Stimulated activated CD4-positive, alpha-beta T cell treated with anti-CD3 and anti-CD28 coated beads, TNF-alpha, amount 100 ng/mL, for 1 hour (primary cell): ENCODE measurements around the gene COL23A1.

Source experiments
- DNase-seq, 3 donors: peaks; one replicate each; pipeline ENCODE4 v3.0.0-alpha.2; 2020; ENCODE audit warnings: low read depth in 3 of 3, low spot score in 1 of 3

Gene COL23A1

DNA sequence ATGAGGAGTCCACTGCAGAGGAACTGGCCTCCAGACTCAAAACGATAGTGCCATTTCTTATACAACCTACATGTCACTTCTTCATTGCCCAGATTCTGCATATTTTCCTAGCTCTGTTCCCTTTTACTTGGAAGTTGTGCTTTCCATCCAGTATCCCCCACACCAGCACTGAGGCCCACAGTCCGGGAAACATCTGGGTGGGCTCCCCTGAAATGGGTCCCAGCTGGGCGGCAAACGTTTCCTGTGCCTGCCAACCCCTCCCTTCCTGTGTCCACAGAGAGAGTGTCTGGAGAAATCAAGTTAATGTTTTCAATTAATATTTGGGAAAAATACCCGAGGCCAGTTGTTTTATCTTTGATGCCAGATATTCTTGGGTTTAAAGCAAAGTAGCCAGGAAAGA is 111.8 kb downstream of the COL23A1 start:
- DNase-seq = no peak

DNA sequence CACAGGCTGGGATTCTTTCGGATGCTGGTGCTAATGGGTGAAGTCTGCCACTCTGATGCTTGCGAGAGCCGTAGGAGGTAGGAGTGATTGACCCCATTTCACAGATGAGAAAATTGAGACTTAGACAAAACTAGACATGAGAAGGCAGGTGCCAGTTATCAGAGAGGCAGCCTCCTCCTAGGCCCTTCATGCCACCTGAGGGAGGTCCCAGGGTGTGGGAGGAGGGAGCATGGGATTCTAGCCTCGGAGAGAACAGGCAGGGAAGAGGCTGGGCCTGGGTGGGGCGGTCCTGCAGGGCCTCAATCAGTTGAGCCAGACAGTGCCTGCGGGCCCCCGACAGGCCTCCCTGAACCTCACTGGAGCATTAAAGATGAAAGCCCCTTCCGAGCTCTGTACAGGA is 112.4 kb downstream of the COL23A1 start:
- DNase-seq = no peak

DNA sequence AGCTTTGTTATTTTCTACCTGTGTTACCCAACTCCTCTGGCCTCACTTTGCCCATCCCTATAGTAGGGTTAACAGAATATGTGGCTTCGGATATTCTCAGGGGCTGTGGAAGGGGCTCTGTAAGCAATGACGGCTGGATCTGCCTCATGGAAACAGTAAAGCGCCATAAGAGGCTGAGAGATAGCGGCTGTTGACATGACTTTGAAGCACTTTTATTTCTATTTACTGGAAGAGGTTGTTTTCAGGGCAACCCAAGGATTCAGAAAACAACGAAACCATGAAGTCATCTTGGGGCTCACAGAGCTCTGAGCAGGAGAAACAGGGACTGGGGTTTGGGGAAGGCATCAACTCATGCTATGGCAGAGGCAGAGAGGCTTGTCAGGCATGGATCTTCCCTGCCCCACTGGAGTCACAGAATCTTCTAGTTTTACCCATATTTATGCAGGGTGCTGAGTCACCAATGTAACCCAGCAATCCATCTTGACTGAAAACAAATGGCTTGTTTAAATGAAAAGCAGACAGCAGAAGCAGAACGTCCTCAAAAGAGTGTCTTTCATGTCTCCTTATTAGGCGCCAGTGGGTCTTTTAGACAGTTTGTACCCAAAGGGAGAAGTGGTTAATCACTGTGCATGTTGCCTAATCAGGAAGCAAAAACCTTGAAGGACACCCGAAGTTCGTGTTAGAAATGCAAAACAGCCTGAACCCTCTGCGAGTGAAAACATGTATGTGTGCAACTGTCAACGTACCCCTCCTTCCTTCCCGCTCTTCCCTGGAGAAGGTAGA is 113.0 kb downstream of the COL23A1 start:
- no peak for DNase-seq

DNA sequence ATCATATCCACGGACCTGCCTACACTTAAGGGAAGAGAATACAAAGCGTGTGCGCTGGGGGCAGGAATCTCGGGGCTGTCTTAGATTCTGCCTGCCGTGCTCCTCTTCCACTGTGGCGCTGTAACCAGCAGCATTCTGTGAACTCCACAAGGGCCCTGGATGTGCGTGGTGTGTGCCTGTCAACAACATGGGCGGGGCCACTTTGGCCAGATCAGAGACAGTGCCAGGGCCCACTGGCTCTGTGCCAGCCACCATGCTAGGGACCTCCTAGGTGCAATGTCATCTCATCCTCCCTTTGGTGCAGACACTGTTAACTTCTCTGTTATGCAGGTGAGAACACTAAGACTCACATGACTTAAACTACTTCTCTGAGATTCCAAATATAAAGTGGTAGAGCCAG is 113.7 kb downstream of the COL23A1 start:
- DNase-seq = no peak

DNA sequence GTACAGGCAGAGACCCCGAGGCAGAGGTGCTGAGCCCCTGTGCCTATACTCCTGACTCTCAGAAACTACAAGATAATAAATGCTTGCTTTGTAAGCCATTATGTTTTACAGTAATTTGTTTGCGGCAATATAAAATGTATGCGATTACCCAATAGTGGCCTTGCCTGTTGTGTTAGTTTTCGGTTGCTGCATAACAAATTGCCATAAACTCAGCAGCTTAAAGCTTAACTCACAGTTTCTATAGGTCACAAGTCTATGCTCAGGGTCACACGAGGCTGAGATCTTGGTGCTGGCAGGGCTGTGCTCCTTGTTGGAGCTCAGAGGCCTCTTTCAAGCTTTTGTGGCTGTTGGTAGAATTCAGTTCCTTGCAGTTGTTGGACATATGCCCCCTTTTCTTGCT is 114.8 kb downstream of the COL23A1 start:
- DNase-seq = no peak

DNA sequence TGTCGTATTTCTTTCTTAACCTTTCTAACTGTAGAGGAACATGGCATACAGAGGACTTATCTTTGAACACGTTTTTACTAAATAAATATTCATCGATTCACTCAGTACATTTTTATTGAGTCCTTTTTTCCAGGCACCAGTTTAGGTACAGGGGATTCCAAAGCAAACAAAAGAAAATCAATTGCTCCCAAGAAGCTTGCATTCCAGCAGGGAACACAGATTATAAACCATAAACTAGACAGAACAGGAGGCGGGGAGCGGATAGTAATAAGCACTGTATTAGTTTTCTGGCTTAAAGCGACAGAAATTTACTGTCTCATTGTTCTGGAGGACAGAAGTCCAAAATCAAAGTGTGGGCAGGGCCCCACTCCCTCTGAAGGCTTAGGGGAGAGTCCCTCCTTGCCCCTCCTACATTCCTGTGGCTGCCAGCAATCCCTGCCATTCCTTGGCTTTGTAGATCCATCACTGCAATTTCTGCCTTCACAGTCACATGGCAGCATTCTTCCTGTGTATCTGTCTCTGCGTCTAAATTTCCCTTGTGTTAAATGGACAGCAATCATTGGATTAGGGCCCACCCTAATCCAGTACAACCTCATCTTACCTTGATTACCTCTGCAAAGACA is 115.5 kb downstream of the COL23A1 start:
- no peak for DNase-seq

DNA sequence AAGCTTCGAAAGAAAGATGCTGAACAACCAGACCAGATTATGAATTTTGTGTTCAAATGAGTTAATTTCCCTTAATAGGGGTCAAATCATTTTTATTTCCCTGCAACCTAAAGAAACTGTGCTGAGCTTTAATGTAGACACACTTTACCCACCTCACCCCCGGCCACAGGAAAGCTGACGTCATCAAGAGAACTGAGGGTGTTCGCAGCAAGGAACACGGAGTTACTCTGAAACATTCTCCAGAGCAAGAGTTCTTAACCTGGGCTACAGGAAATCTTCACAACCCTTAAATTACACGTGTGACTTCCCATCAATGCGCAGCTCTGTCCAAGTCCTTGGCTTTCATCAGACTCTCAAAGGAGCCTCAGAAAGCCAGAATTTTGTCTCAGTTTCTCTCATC is 116.3 kb downstream of the COL23A1 start:
- DNase-seq = no peak

DNA sequence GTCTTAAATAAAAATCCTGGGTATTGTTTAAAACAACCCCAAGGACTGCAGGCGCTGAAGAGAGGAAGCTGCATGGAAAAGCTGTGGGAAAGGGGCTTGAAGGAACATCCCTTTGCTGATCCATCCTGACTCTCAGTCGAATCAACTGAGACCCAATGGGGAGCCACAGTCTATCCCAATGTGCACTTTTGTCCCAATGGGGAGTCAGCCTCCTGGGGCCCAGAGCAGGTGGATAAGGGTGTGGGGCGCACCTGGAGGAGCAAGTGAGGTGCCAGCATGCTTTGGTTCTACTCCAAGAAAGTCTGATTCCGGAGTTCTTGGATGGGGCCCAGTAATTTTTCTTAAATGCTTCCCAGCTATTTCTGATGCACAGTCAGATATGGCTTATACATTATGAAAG is 118.1 kb downstream of the COL23A1 start:
- no peak for DNase-seq

DNA sequence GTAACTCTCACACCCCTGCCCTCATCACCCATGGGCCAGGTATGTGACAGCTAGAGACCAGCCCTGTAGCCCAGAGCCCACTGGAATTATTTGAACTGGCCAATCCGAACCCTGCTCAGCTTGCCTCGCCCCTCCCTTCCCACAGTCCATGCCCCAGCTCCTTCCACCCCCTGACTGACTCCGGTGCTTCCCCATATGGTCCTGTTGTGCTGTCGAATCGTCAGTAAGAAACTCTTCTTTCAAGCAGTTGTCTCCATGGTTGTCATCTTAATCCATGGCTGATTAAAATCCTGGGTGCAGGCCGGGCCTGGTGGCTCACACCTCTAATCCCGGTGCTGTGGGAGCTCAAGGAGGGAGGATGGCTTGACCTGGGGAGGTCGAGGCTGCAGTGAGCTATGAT is 118.5 kb downstream of the COL23A1 start:
- no peak for DNase-seq

DNA sequence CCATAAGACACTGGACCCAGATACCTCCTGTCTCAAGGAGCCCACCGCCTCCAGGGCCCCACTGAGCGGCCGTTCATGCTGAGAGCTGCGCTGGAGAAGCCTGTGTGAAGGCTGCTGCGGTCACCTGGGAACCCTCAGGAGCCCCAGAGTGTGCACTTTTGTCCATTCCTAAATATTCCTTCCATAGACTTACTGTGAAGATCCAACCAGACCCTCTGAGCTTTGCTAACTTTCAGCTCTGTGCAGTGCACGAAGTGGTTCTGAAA is 119.5 kb downstream of the COL23A1 start:
- no peak for DNase-seq

DNA sequence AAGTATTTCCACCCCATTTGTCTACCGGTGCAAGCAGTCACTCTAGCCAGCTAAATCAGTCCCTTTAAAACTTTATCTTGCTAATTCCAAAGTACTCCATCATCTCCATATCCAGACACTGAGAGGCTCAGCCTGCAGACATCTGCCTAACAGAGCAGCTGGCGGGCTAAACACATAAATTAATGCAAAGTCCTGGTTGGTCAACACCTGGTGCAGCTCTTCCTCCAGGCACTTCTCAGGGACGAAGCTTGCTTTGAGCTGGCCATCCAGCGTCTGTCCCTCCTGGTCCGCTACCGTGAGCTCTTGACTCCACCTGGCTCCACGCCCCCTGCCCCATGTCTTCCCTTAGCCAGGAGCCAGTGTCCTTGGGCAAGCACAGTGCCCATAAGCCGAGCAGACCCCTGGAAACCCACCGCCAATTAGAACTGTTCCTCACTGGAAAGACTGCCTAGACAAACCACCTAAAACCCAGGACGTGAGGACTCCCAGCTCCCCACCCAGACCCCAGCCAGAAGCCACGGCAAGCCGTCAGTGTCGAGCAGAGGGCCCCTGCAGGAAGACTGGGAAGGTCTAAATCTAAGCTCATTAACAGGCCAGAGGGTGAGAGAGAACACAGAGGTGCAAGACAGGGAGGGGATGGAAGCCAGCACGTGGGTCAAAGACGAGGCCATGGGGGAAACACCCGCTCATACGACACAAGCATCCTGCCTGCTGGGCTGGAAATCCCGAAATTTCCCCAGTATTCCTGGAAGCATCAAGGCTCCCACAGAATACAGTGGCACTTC is 120.0 kb downstream of the COL23A1 start:
- DNase-seq = no peak

DNA sequence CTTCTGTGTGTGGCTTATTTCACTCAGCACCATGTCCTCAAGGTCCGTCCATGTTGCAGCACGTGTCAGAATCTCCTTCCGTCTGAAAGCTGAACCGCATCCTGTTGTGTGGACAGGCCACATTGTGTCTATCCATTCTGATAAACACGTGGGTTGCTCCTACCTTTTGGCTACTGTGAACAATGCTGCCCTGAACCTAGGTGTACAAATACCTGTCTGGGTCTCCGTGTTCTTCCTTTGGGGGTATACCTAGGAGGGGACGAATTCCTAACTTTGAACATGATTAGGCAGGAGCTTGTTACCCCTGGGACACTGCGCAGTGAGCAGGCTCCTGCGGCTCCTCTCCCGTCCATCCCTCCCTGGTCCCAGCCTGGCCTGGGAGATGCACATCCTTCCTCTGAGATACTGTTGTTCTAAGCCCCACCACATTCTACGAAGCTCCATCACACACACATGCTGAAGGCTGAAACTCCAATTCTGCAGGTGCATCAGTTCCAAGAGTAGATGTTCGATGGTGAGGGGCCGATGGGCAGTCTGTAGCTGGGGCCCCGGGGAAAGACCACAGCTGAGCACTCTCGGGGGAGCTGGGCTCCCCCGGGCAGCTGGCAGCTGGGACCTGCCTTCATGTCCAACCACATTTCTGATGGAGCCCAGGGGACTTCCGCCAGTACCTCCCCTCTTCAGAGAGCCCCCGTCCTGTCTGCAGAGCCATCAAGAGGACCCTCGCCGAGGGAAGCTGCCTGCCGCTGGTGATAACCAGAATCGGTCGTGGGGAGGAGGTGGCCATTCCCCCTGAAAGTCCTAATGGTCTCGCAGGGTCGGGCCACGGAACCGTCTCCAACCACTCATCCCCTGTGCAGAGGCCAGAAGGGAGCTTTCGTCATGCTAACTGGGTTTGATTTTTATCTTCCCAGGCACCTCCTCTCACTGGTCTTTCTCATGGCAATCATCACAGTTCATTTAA is 120.9 kb downstream of the COL23A1 start:
- DNase-seq = no peak

DNA sequence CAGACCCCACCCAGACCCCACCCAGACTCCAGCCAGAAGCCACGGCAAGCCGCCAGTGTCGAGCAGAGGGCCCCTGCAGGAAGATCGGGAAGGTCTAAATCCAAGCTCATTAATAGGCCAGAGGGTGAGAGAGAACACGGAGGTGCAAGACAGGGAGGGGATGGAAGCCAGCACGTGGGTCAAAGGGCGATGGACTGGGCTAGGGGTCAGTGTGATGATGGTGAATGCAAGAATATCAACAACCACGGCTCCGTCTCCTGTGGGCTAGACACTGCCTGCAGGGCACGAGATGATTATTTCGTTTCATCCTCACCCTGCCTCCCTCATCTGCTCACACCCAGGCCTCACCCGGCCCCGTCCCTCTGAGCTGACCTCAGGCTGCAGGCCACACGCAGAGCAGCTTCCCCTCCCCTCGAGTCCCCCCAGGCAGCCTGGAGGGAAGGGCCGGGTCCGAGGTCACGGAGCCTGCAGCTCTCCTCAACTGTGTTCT is 122.0 kb downstream of the COL23A1 start:
- DNase-seq = no peak

DNA sequence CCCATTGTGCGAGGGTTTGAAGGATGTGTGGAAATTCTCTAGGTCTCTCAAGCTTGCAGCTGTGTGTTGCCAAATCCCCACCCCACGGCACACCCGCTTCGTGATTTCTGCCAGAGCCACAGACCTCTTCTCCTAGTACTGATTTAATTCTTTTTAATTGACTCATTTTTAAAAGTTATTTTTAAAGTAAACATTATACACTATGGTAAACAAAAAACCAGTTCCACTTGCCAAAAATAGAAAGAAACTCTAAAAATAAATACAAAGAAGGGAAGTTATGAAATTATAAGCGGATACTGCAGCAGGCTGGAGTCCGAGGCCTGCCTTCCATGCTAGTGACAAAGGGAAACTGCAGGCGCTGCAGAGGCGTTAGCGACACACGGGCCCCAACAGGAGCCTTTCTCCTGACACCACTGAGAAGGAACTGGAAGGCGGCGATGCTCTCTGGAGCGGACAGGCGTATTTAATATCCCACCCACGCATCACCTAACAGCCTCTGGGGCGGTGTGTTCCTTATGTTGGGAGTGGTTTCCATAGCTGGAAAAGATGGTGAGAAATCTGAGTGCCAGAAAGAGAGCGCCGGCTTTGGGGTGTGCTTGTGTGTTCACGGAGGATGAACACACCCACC is 122.5 kb downstream of the COL23A1 start:
- DNase-seq = no peak

DNA sequence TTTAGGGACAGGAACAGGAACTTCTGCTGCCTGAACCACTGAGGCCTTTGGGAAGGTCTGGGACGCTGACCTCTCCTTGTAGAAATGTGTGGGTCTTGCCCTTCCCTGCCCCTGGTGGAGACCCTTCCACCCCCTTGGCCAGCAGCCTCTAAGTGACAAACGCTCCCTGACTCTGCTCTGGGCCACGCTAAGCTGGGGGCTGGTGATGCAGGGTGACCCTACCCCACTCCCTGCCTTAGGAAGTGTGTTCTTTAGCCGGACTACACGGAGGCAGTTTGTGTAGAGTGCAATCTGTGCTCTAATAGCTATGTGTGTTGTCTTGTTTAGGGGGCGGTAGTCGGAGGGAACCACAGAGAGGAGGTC is 123.0 kb downstream of the COL23A1 start:
- no peak for DNase-seq

DNA sequence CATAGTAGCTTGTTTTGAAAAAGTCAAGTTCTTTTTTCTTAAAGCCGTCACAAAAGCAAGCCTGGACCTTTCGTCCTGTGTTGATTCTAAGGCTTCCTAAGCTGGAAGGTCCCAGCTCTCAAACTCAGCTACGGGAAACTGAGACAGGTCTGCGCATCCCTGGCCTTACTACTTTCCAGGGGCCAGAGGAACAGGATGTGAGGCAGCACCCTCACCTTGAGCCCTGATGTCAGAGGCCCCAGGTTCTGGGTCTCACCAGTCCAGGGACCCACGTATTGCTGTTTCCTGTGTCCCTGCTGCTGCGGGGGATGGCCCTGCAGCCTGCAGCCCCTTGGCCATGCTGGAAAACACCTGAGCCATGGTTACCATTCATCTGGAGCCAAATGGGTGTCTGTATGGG is 123.9 kb downstream of the COL23A1 start:
- no peak for DNase-seq

DNA sequence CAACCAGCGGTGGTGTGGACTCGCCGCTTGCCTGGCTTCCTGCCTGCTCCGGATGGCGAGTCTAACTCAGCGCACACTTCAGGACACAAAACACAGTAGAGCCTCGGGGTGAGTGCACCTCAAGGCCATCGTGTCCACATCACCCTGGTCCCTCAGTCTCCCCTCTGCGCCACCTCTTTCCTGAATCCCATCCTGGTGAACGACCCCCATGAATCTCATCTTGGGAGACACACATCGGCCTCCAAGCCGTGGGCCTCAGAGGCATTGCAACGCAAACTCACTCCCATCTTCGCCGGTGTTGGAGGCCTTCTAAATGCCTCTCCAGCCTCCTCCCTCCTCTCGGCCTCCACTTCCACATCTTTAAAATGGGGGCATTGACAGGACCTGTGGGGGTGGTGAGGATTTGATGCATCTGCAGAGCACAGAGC is 124.3 kb downstream of the COL23A1 start:
- no peak for DNase-seq

DNA sequence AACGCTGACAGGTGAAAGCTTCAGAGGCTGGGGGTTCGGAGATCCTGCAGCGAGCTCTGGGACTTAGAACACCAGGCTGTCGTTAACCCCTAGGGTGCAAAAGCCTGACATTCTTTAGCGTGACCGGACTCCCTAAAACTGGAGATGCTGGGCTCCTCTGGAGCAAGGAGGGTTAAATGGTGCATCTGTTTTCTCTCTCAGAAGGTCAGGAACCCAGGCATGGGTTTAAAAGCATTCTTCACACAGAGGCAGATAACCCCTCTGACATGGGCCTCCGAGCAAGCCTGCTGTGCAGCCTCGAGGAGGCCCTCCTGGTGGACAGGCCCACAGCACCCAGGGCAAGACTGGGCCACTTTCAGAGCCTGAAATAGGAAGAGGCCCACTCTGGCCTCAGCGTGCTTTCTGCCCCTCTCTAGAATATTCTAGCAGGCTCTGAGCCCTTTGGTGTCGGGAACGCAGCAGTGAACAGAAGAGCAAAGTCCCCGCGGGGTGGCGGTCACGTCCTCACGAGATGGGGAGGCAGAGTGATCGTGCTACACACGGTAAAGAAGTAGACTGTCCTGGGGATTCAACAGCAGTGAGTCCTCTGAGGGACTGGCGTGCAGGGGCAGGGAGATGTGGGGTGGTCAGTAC is 124.8 kb downstream of the COL23A1 start:
- no peak for DNase-seq

DNA sequence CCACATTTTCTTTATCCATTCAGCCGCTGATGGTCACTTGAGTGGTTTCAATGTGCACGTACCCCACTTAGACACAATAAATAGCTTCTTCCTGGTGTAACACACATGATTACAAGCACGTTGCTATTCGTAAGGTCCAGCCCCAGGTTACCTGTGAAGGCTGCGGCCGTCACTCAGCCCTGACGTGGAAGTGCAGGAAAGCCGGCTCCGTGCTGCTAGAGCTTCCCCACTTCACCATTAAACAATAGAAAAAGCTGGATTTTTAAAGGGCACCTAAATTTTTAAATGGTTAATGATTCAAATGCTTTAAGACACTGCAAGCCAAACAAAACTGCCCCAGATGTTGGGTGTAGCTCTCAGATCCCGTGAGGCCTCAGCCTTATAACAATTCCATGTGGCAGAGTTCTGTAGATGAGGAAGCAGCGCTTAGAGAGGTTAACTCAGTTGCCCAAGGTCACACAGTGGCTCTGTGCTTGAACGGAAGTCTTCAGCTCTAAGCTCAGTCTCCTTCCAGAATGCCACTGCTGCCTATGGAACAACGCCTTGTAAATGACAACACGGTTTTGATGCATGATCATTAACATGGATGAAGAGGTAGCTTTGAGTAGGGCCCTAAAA is 125.7 kb downstream of the COL23A1 start:
- no peak for DNase-seq
